H9 (cell line): Measurements from ENCODE around the gene RHBDF1. TPM values are rescaled to one million over a fixed set of nuclear protein-coding genes. Genes with fewer than 3 reads are reported as not detected.

Experiments used
- DNase-seq: peaks from one replicate; pipeline ENCODE4 v3.0.0-alpha.2; 2017
- H2AFZ ChIP-seq: one replicate; pipeline ENCODE4 v1.6.1; 2013; ENCODE audit warnings: mild to moderate bottlenecking, low read length, control low read depth, moderate library complexity
- H2AK5ac ChIP-seq: 2 replicates; pipeline ENCODE4 v1.6.1; 2013; ENCODE audit warnings: low read length, control low read depth, mixed read lengths; ENCODE audit not compliant: insufficient read length
- H2BK120ac ChIP-seq: one replicate; pipeline ENCODE4 v1.6.1; 2013; ENCODE audit warnings: low read depth, mild to moderate bottlenecking, low read length, control low read depth, inconsistent platforms; ENCODE audit not compliant: poor library complexity, severe bottlenecking
- H2BK12ac ChIP-seq: 2 replicates; pipeline ENCODE4 v1.6.1; 2013; ENCODE audit warnings: low read length, control low read depth, mixed read lengths, low read depth; ENCODE audit not compliant: insufficient read length
- H2BK15ac ChIP-seq: 2 replicates; pipeline ENCODE4 v1.6.1; 2013; ENCODE audit warnings: low read depth, low read length, control low read depth
- H2BK20ac ChIP-seq: one replicate; pipeline ENCODE4 v1.6.1; 2013; ENCODE audit warnings: low read depth, mild to moderate bottlenecking, low read length, control low read depth, inconsistent platforms; ENCODE audit not compliant: poor library complexity, severe bottlenecking
- H2BK5ac ChIP-seq: 2 replicates; pipeline ENCODE4 v1.6.1; 2013; ENCODE audit warnings: low read length, control low read depth, mixed read lengths; ENCODE audit not compliant: insufficient read length
- H3K14ac ChIP-seq: 2 replicates; pipeline ENCODE4 v1.6.1; 2013; ENCODE audit warnings: low read length, control low read depth; ENCODE audit not compliant: insufficient read depth
- H3K18ac ChIP-seq: 2 replicates; pipeline ENCODE4 v1.6.1; 2013; ENCODE audit warnings: low read depth, mild to moderate bottlenecking, mixed read lengths, low read length, control low read depth; ENCODE audit not compliant: insufficient read length
- H3K23ac ChIP-seq: 2 replicates; pipeline ENCODE4 v1.6.1; 2013; ENCODE audit warnings: low read length, control low read depth, mixed read lengths, low read depth; ENCODE audit not compliant: insufficient read length
- H3K23me2 ChIP-seq: 2 replicates; pipeline ENCODE4 v1.6.1; 2013; ENCODE audit warnings: low read depth, mild to moderate bottlenecking, mixed read lengths, low read length, control low read depth; ENCODE audit not compliant: insufficient read length, poor library complexity, severe bottlenecking
- H3K27ac ChIP-seq: 2 replicates; pipeline ENCODE4 v1.5.1; 2013; ENCODE audit warnings: low read length, control low read depth, mixed read lengths, low read depth; ENCODE audit not compliant: insufficient read length
- H3K27me3 ChIP-seq: 2 replicates; pipeline ENCODE4 v1.6.1; 2013; ENCODE audit warnings: low read length, control low read depth, inconsistent platforms; ENCODE audit not compliant: insufficient read depth
- H3K4ac ChIP-seq: 2 replicates; pipeline ENCODE4 v1.6.1; 2013; ENCODE audit warnings: low read depth, mild to moderate bottlenecking, control low read depth, inconsistent platforms, low read length, moderate library complexity
- H3K4me1 ChIP-seq: 2 replicates; pipeline ENCODE4 v1.6.1; 2013; ENCODE audit warnings: low read length, control low read depth, inconsistent platforms; ENCODE audit not compliant: insufficient read depth
- H3K4me2 ChIP-seq: 2 replicates; pipeline ENCODE4 v1.6.1; 2013; ENCODE audit warnings: low read length, control low read depth, mixed read lengths; ENCODE audit not compliant: insufficient read length, insufficient read depth
- H3K56ac ChIP-seq: 2 replicates; pipeline ENCODE4 v1.6.1; 2013; ENCODE audit warnings: low read depth, mild to moderate bottlenecking, mixed read lengths, low read length, control low read depth; ENCODE audit not compliant: insufficient read length
- H3K79me1 ChIP-seq: 2 replicates; pipeline ENCODE4 v1.6.1; 2013; ENCODE audit warnings: low read depth, mild to moderate bottlenecking, moderate library complexity, low read length, control low read depth, inconsistent platforms; ENCODE audit not compliant: insufficient read depth, poor library complexity, severe bottlenecking
- H3K79me2 ChIP-seq: 2 replicates; pipeline ENCODE4 v1.6.1; 2013; ENCODE audit warnings: low read length, control low read depth, inconsistent platforms; ENCODE audit not compliant: insufficient read depth
- H3K9ac ChIP-seq: 2 replicates; pipeline ENCODE4 v1.6.1; 2013; ENCODE audit warnings: low read length, control low read depth, mixed read lengths; ENCODE audit not compliant: insufficient read length; ENCODE audit errors: extremely low read depth
- H3K9me3 ChIP-seq: one replicate; pipeline ENCODE4 v1.6.1; 2013; ENCODE audit warnings: low read depth, low read length, inconsistent platforms; ENCODE audit not compliant: control insufficient read depth
- H3T11ph ChIP-seq: one replicate; pipeline ENCODE4 v1.6.1; 2013; ENCODE audit warnings: mild to moderate bottlenecking, low read length, control low read depth, inconsistent platforms
- H4K20me1 ChIP-seq: one replicate; pipeline ENCODE4 v1.6.1; 2013; ENCODE audit not compliant: control insufficient read depth, insufficient read length, insufficient read depth
- H4K5ac ChIP-seq: 2 replicates; pipeline ENCODE4 v1.6.1; 2013; ENCODE audit warnings: low read depth, mild to moderate bottlenecking, mixed read lengths, low read length, control low read depth; ENCODE audit not compliant: insufficient read length
- H4K8ac ChIP-seq: replicated peaks from 2 replicates; pipeline ENCODE4 v1.6.1; 2013; ENCODE audit warnings: low read length, control low read depth, mixed read lengths, low read depth; ENCODE audit not compliant: insufficient read length
- H4K91ac ChIP-seq: 2 replicates; pipeline ENCODE4 v1.6.1; 2013; ENCODE audit warnings: low read depth, mild to moderate bottlenecking, moderate library complexity, mixed read lengths, low read length, control low read depth; ENCODE audit not compliant: insufficient read length
- H3K27ac Mint-ChIP-seq, 3 experiments: 2 replicates in 2 of 3; 3 replicates in 1 of 3; pipeline ENCODE4 v1.8.0; 2020 to 2021; ENCODE audit warnings: mixed read lengths in 3 of 3, mild to moderate bottlenecking in 1 of 3, moderate library complexity in 1 of 3
- H3K27me3 Mint-ChIP-seq: 2 replicates; pipeline ENCODE4 v1.8.0; 2021; ENCODE audit warnings: low read depth, mild to moderate bottlenecking, moderate library complexity, mixed read lengths
- H3K36me3 Mint-ChIP-seq, 3 experiments: 2 replicates in 2 of 3; 3 replicates in 1 of 3; pipeline ENCODE4 v1.8.0; 2020 to 2021; ENCODE audit warnings: low read depth in 3 of 3, mixed read lengths in 3 of 3; ENCODE audit not compliant: insufficient read depth in 1 of 3
- H3K4me1 Mint-ChIP-seq, 2 experiments: 2 replicates each; pipeline ENCODE4 v1.8.0; 2020; ENCODE audit warnings: mixed read lengths in 2 of 2
- H3K4me3 Mint-ChIP-seq, 2 experiments: 2 replicates in 1 of 2; 3 replicates in 1 of 2; pipeline ENCODE4 v1.8.0; 2020 to 2021; ENCODE audit warnings: mild to moderate bottlenecking in 2 of 2, mixed read lengths in 2 of 2, moderate library complexity in 1 of 2
- H3K9me3 Mint-ChIP-seq, 2 experiments: 2 replicates in 1 of 2; 3 replicates in 1 of 2; pipeline ENCODE4 v1.8.0; 2020; ENCODE audit warnings: mild to moderate bottlenecking in 2 of 2, mixed read lengths in 2 of 2, moderate library complexity in 1 of 2
- WGBS: extraction: QIAGEN DNeasy Blood & Tissue Kit; methylation state at CpG from one replicate; pipeline ENCODE4 v1.1.7; 2013; ENCODE audit warnings: missing lambda C conversion rate, low lambda C conversion rate, mixed read lengths; ENCODE audit not compliant: insufficient read length; ENCODE audit errors: extremely low coverage; 5-methylcytosine and 5-hydroxymethylcytosine counted together
- total RNA-seq: library from RNA; stranded (reverse); gene quantifications from 2 replicates; pipeline ENCODE4 v1.2.1, GENCODE V29; 2021
- TF ChIP-seq, protein P1 (sequence below): fragments of 200-600 bp; sonication (generic); conservative IDR thresholded peaks from 3 replicates; pipeline ENCODE4 v1.8.0; 2021; ENCODE audit warnings: antibody characterized with exemption, mild to moderate bottlenecking

The RHBDF1 gene
- total RNA-seq, 1 experiment from 2014 or later, result 34.6 TPM

DNA sequence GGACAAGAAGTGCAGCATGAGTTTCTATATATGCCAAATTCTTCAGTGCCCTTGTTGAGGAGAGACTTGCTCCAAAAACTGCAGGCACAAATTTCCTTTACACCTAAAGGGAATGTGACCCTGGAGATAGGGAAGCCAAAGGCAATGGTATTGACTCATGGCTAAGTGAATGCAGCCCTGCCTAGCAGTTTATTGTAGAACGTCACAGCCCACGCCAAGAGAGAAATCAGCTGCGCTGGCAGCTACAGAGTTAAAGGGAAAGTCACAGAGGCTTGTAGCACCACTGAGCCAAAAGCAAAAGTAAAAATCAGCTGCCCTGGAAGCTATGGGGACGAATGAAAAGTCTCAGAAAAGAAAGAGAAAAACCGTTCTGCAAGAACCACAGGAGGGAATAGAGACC is 29.1 kb downstream of the RHBDF1 start:
- Histone ChIP-seq H2BK120ac (no peak overlapping the region), H2BK12ac (no peak overlapping the region), H3K27ac (no peak overlapping the region), H3T11ph (no peak overlapping the region), H3K14ac (no peak overlapping the region), H3K23me2 (no peaks in the 10 kb centered on the region), H4K20me1 (no peaks in the 10 kb centered on the region), H4K8ac (no peak overlapping the region), H3K56ac (no peak overlapping the region), H3K18ac (no peak overlapping the region), H3K27me3 (no peaks in the 10 kb centered on the region), H4K5ac (no peak overlapping the region), H2AK5ac (no peak overlapping the region), H3K4me1 (no peaks in the 10 kb centered on the region), H2BK15ac (no peak overlapping the region), H3K79me2 (no peaks in the 10 kb centered on the region), H3K79me1 (no peaks in the 10 kb centered on the region), H3K4me2 (no peak overlapping the region), H2AFZ (no peak overlapping the region), H3K23ac (no peak overlapping the region), H2BK20ac (no peak overlapping the region), H3K9me3 (peaks cover 12% of the 10 kb centered on the region), H4K91ac (no peak overlapping the region), H3K9ac (no peak overlapping the region), H2BK5ac (no peak overlapping the region), H3K4ac (no peak overlapping the region)
- peaks cover 9 to 14% of the 10 kb centered on the region in 2 experiments; a peak in 4 of 5 replicates for H3K9me3 Mint-ChIP-seq
- no peak overlapping the region for H3K4me3 Mint-ChIP-seq
- H3K27me3 Mint-ChIP-seq, result peaks cover 1% of the 10 kb centered on the region
- no peak for DNase-seq
- H3K36me3 Mint-ChIP-seq, result peaks cover 66 to 84% (median 78%) of the 10 kb centered on the region in 3 experiments
- WGBS, result no CpG with 5 or more reads among the region's 5 CpGs
- H3K27ac Mint-ChIP-seq, result no peak overlapping the region
- TF ChIP-seq, protein P1, sequence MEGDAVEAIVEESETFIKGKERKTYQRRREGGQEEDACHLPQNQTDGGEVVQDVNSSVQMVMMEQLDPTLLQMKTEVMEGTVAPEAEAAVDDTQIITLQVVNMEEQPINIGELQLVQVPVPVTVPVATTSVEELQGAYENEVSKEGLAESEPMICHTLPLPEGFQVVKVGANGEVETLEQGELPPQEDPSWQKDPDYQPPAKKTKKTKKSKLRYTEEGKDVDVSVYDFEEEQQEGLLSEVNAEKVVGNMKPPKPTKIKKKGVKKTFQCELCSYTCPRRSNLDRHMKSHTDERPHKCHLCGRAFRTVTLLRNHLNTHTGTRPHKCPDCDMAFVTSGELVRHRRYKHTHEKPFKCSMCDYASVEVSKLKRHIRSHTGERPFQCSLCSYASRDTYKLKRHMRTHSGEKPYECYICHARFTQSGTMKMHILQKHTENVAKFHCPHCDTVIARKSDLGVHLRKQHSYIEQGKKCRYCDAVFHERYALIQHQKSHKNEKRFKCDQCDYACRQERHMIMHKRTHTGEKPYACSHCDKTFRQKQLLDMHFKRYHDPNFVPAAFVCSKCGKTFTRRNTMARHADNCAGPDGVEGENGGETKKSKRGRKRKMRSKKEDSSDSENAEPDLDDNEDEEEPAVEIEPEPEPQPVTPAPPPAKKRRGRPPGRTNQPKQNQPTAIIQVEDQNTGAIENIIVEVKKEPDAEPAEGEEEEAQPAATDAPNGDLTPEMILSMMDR, result no peak
- no peaks in the 10 kb centered on the region for H3K4me1 Mint-ChIP-seq
